IMR-90 (cell line): ENCODE measurements around the gene TBC1D22A. TPM values are rescaled to one million over a fixed set of nuclear protein-coding genes. Genes with fewer than 3 reads are reported as not detected.

Source experiments
- ATAC-seq: fragments of 200-7000 bp; cut with Tn5 transposase; 2 replicates; pipeline ENCODE4 v1.9.1; 2020; ENCODE audit warnings: low read depth, mild to moderate bottlenecking, moderate library complexity
- BruUV-seq: library from RNA; stranded (reverse); fragments of 400-500 nt; replicated peaks from 2 replicates; lab custom pipeline; 2021; lab: Mats Ljungman, UMichigan
- CTCF ChIA-PET: fragments of 300-600 bp; formaldehyde crosslinking; extraction: SDS; loops from one replicate; lab custom pipeline; 2021; ENCODE audit warnings: antibody characterized with exemption; lab: Yijun Ruan, JAX
- POLR2A ChIA-PET: fragments of 300-600 bp; sonication (Branson Sonifier 250); formaldehyde crosslinking; loops from one replicate; lab custom pipeline; 2022; ENCODE audit warnings: antibody characterized with exemption; ENCODE audit not compliant: unreplicated experiment; lab: Charles Lee
- DNase-seq: peaks from one replicate; pipeline ENCODE4 v3.0.0; 2013
- H2AFZ ChIP-seq: replicated peaks from 2 replicates; pipeline ENCODE3; 2013; ENCODE audit warnings: low read length, mild to moderate bottlenecking; ENCODE audit not compliant: poor library complexity
- H2AK5ac ChIP-seq: 2 replicates; pipeline ENCODE4 v1.6.1; 2013; ENCODE audit warnings: low read depth, low read length, inconsistent platforms
- H2AK9ac ChIP-seq: replicated peaks from 2 replicates; pipeline ENCODE3; 2013; ENCODE audit warnings: mild to moderate bottlenecking, low read depth, low read length, moderate library complexity; ENCODE audit not compliant: poor library complexity
- H2BK120ac ChIP-seq: 2 replicates; pipeline ENCODE4 v1.6.1; 2013; ENCODE audit warnings: low read depth, low read length, inconsistent platforms
- H2BK15ac ChIP-seq: 3 replicates; pipeline ENCODE4 v1.6.1; 2013; ENCODE audit warnings: low read depth, low read length, inconsistent platforms
- H2BK20ac ChIP-seq: 2 replicates; pipeline ENCODE4 v1.6.1; 2013; ENCODE audit warnings: low read depth, mild to moderate bottlenecking, inconsistent platforms, low read length, moderate library complexity
- H2BK5ac ChIP-seq: 2 replicates; pipeline ENCODE4 v1.6.1; 2013; ENCODE audit warnings: mild to moderate bottlenecking, low read depth, low read length, inconsistent platforms; ENCODE audit not compliant: poor library complexity, severe bottlenecking
- H3K14ac ChIP-seq: replicated peaks from 2 replicates; pipeline ENCODE4 v1.6.1; 2013; ENCODE audit warnings: low read depth, low read length, inconsistent platforms
- H3K18ac ChIP-seq: 2 replicates; pipeline ENCODE4 v1.6.1; 2013; ENCODE audit warnings: low read depth, low read length, control low read depth
- H3K23ac ChIP-seq: 2 replicates; pipeline ENCODE4 v1.6.1; 2013; ENCODE audit warnings: low read depth, low read length, inconsistent platforms
- H3K27ac ChIP-seq: 2 replicates; pipeline ENCODE4 v1.5.1; 2013; ENCODE audit warnings: mild to moderate bottlenecking, control low read depth, low read length; ENCODE audit not compliant: insufficient read depth
- H3K27me3 ChIP-seq: 2 replicates; pipeline ENCODE4 v1.6.1; 2013; ENCODE audit warnings: low read length; ENCODE audit not compliant: control insufficient read depth, insufficient read depth
- H3K36me3 ChIP-seq: 2 replicates; pipeline ENCODE4 v1.6.1; 2013; ENCODE audit warnings: low read length, mixed read lengths; ENCODE audit not compliant: control insufficient read depth, insufficient read depth
- H3K4ac ChIP-seq: 2 replicates; pipeline ENCODE4 v1.6.1; 2013; ENCODE audit warnings: low read depth, low read length, inconsistent platforms
- H3K4me1 ChIP-seq: 2 replicates; pipeline ENCODE4 v1.6.1; 2013; ENCODE audit warnings: low read length, mixed read lengths; ENCODE audit not compliant: control insufficient read depth, insufficient read depth
- H3K4me2 ChIP-seq: 2 replicates; pipeline ENCODE4 v1.6.1; 2013; ENCODE audit warnings: low read depth, mild to moderate bottlenecking, control low read depth, low read length, moderate library complexity
- H3K4me3 ChIP-seq: 2 replicates; pipeline ENCODE4 v1.5.1; 2013; ENCODE audit warnings: low read depth, mild to moderate bottlenecking, control low read depth, low read length, moderate library complexity; ENCODE audit not compliant: insufficient read depth
- H3K56ac ChIP-seq: 2 replicates; pipeline ENCODE4 v1.6.1; 2013; ENCODE audit warnings: low read length, inconsistent platforms; ENCODE audit not compliant: insufficient read depth; ENCODE audit errors: extremely low read depth
- H3K79me1 ChIP-seq, 2 experiments: 2 replicates each; pipeline ENCODE4 v1.6.1; 2013; ENCODE audit warnings: low read length in 2 of 2, inconsistent platforms in 1 of 2, low read depth in 1 of 2
- H3K9ac ChIP-seq: 2 replicates; pipeline ENCODE4 v1.6.1; 2013; ENCODE audit warnings: low read depth, low read length, control low read depth
- H3K9me1 ChIP-seq: 2 replicates; pipeline ENCODE4 v1.6.1; 2013; ENCODE audit warnings: low read length, inconsistent platforms; ENCODE audit not compliant: insufficient read depth
- H3K9me3 ChIP-seq: 2 replicates; pipeline ENCODE4 v1.6.1; 2013; ENCODE audit warnings: low read length; ENCODE audit not compliant: control insufficient read depth, insufficient read depth
- H4K20me1 ChIP-seq: 2 replicates; pipeline ENCODE4 v1.6.1; 2013; ENCODE audit warnings: low read length, inconsistent platforms; ENCODE audit not compliant: insufficient read depth
- H4K5ac ChIP-seq: 2 replicates; pipeline ENCODE4 v1.6.1; 2013; ENCODE audit warnings: mild to moderate bottlenecking, low read depth, low read length, control low read depth
- H4K8ac ChIP-seq, 2 experiments: 2 replicates each; pipeline ENCODE4 v1.6.1; 2013; ENCODE audit warnings: low read depth in 2 of 2, low read length in 2 of 2, control low read depth in 1 of 2, inconsistent platforms in 1 of 2
- H4K91ac ChIP-seq: 2 replicates; pipeline ENCODE4 v1.6.1; 2013; ENCODE audit warnings: low read depth, low read length, inconsistent platforms; ENCODE audit not compliant: insufficient read depth
- BHLHE40 ChIP-seq: fragments of 150-350 bp; IDR thresholded peaks from 2 replicates; pipeline ENCODE4 v1.6.1; 2016; ENCODE audit warnings: mild to moderate bottlenecking, low read depth, low read length
- CEBPB ChIP-seq: IDR thresholded peaks from 2 replicates; pipeline ENCODE4 v1.6.1; 2012; ENCODE audit warnings: low read depth, low read length, improper control_type of control experiment
- CHD1 ChIP-seq: IDR thresholded peaks from 2 replicates; pipeline ENCODE4 v1.6.1; 2012; ENCODE audit warnings: low read depth, low read length, improper control_type of control experiment
- CTCF ChIP-seq: conservative IDR thresholded peaks from 2 replicates; pipeline ENCODE4 v1.5.1; 2012; ENCODE audit warnings: mild to moderate bottlenecking, low read depth, low read length, improper control_type of control experiment
- ELK1 ChIP-seq: fragments of 150-350 bp; IDR thresholded peaks from 2 replicates; pipeline ENCODE4 v1.6.1; 2016; ENCODE audit warnings: low read depth, mild to moderate bottlenecking, low read length, moderate library complexity, borderline replicate concordance
- FOS ChIP-seq: fragments of 150-350 bp; IDR thresholded peaks from 2 replicates; pipeline ENCODE4 v1.6.1; 2016; ENCODE audit warnings: low read depth, low read length
- MXI1 ChIP-seq: IDR thresholded peaks from 2 replicates; pipeline ENCODE4 v1.6.1; 2012; ENCODE audit warnings: low read depth, mild to moderate bottlenecking, low read length, moderate library complexity, borderline replicate concordance
- POLR2A ChIP-seq: IDR thresholded peaks from 2 replicates; pipeline ENCODE4 v1.6.1; 2012; ENCODE audit warnings: mild to moderate bottlenecking, low read depth, low read length
- RFX5 ChIP-seq: IDR thresholded peaks from 2 replicates; pipeline ENCODE4 v1.8.0; 2012; ENCODE audit warnings: low read depth, mild to moderate bottlenecking, low read length, moderate library complexity
- SMC3 ChIP-seq: fragments of 150-350 bp; IDR thresholded peaks from 2 replicates; pipeline ENCODE4 v1.6.1; 2016; ENCODE audit warnings: low read depth, mild to moderate bottlenecking, antibody characterized with exemption, low read length, moderate library complexity
- WGBS, 2 experiments: methylation state at CpG; one replicate each; pipeline versions ENCODE4 v1.1.5 to v1.1.7; 2013; ENCODE audit warnings: missing lambda C conversion rate in 2 of 2; ENCODE audit not compliant: insufficient read length in 1 of 2; ENCODE audit errors: extremely low coverage in 2 of 2; 5-methylcytosine and 5-hydroxymethylcytosine counted together
- dilution Hi-C: fragments of 300-500 bp; cut with HindIII; formaldehyde crosslinking; loops from one replicate; pipeline ENCODE4 v1.14.3; 2018; ENCODE audit warnings: low sequenced_read_pairs; ENCODE audit not compliant: unreplicated experiment
- in situ Hi-C: fragments of 300-500 bp; cut with MboI; formaldehyde crosslinking; loops from 3 replicates; pipeline ENCODE4 v1.14.3; 2019; ENCODE audit warnings: low sequenced_read_pairs, inconsistent platforms, mixed read lengths
- intact Hi-C: fragments of 100-400 bp; cut with micrococcal nuclease; formaldehyde crosslinking; loops from 2 replicates; pipeline ENCODE4 v1.10.0; 2022
- polyA plus RNA-seq, 3 experiments: library from polyadenylated mRNA; depleted of rRNA; stranded (reverse); fragments of >200 nt; gene quantifications; 2 replicates each; pipeline ENCODE4 v1.2.3, GENCODE V29; 2012; ENCODE audit warnings: low replicate concordance in 1 of 3
- total RNA-seq: library from RNA; depleted of rRNA; stranded (reverse); fragments of >200 nt; gene quantifications from 2 replicates; pipeline ENCODE4 v1.2.3, GENCODE V29; 2012
- TF ChIP-seq, protein P1 (sequence below): fragments of 150-350 bp; IDR thresholded peaks from 2 replicates; pipeline ENCODE4 v1.6.1; 2017; ENCODE audit warnings: mild to moderate bottlenecking, antibody characterized with exemption, low read length, low read depth

Gene TBC1D22A
- total and polyA plus RNA-seq, 2 of the 4 experiments (the other 2 are of a cell fraction): 9.0 to 16.7 TPM

GRCh38 chr22:47088480-47089158, 326.2 kb downstream of the TBC1D22A start:
- H3K14ac ChIP-seq: no peak overlapping the region
- peaks cover 19% of the 10 kb centered on the region for H3K4me1 ChIP-seq
- peaks cover under 1% of the 10 kb centered on the region; the same call in 1 of the 2 replicates for H3K9me3 ChIP-seq
- no peak overlapping the region for H3K23ac ChIP-seq
- H4K91ac ChIP-seq: no peak overlapping the region
- no peak for TF ChIP-seq CHD1
- no peak for TF ChIP-seq BHLHE40
- TF ChIP-seq, protein P1, sequence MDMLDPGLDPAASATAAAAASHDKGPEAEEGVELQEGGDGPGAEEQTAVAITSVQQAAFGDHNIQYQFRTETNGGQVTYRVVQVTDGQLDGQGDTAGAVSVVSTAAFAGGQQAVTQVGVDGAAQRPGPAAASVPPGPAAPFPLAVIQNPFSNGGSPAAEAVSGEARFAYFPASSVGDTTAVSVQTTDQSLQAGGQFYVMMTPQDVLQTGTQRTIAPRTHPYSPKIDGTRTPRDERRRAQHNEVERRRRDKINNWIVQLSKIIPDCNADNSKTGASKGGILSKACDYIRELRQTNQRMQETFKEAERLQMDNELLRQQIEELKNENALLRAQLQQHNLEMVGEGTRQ: no peak
- no peak for TF ChIP-seq RFX5
- TF ChIP-seq MXI1: no peak
- TF ChIP-seq CTCF: no peak
- TF ChIP-seq ELK1: no peak
- TF ChIP-seq CEBPB: no peak
- TF ChIP-seq POLR2A: no peak
- no peak for TF ChIP-seq SMC3
- no peak for TF ChIP-seq FOS
- no peak overlapping the region for H2AK5ac ChIP-seq
- H3K9ac ChIP-seq: no peak overlapping the region
- ATAC-seq (no peak), DNase-seq (peak; percentile 10)
- H4K5ac ChIP-seq: no peak overlapping the region
- dilution Hi-C loops: no loop called here
- no peak overlapping the region for H4K8ac ChIP-seq
- H3K56ac ChIP-seq: no peak overlapping the region
- H3K9me1 ChIP-seq: peaks cover 12% of the 10 kb centered on the region
- no peak overlapping the region for H3K4me3 ChIP-seq
- no peak overlapping the region for H3K27ac ChIP-seq
- no peaks in the 10 kb centered on the region for H3K36me3 ChIP-seq
- POLR2A ChIA-PET: no interaction called here
- CTCF ChIA-PET: no interaction called here
- no peak overlapping the region for H3K18ac ChIP-seq
- no peak overlapping the region for H3K4ac ChIP-seq
- in situ Hi-C loops: no loop called here
- H2BK5ac ChIP-seq: no peak overlapping the region
- no peak overlapping the region for H2BK15ac ChIP-seq
- 65% methylated on average over 3 of the region's 11 CpGs; no CpG with 5 or more reads in 1 of the 2 experiments for WGBS, 2 experiments
- no peak overlapping the region for H2BK120ac ChIP-seq
- no peak overlapping the region for H3K4me2 ChIP-seq
- H2AFZ ChIP-seq: no peak overlapping the region
- peaks cover 7 to 20% of the 10 kb centered on the region in 2 experiments; a peak in 1 of 4 replicates for H3K79me1 ChIP-seq
- BruUV-seq: no TSS peak
- H4K20me1 ChIP-seq: no peaks in the 10 kb centered on the region; the same call in 1 of the 2 replicates
- H3K27me3 ChIP-seq: no peaks in the 10 kb centered on the region
- no peak overlapping the region for H2AK9ac ChIP-seq
- no peak overlapping the region for H2BK20ac ChIP-seq
- intact Hi-C loops: no loop called here
